Colonic mucosa (tissue), 4 donors: Measurements from ENCODE around the gene BMAL1. TPM values are rescaled to one million over a fixed set of nuclear protein-coding genes. Genes with fewer than 3 reads are reported as not detected.

Experiments used
- DNase-seq: peaks from one replicate; pipeline ENCODE4 v3.0.0-alpha.2; 2020
- H3K27ac ChIP-seq: fragments of 200-600 bp; one replicate; pipeline ENCODE4 v1.8.0; 2021
- H3K27me3 ChIP-seq: fragments of 200-600 bp; one replicate; pipeline ENCODE4 v1.8.0; 2021
- H3K36me3 ChIP-seq: fragments of 200-600 bp; one replicate; pipeline ENCODE4 v1.8.0; 2021
- H3K4me1 ChIP-seq: fragments of 200-600 bp; one replicate; pipeline ENCODE4 v1.8.0; 2021; ENCODE audit warnings: mild to moderate bottlenecking
- H3K4me3 ChIP-seq: fragments of 200-600 bp; one replicate; pipeline ENCODE4 v1.8.0; 2021
- H3K9ac ChIP-seq, 2 donors: one replicate each; pipeline ENCODE4 v1.7.0; 2013; ENCODE audit warnings: control low read depth in 2 of 2, low read depth in 2 of 2, low read length in 2 of 2
- H3K9me3 ChIP-seq: fragments of 200-600 bp; one replicate; pipeline ENCODE4 v1.8.0; 2021
- intact Hi-C: fragments of 100-400 bp; cut with DNase I; formaldehyde crosslinking; loops from one replicate; pipeline ENCODE4 v1.14.1; 2022
- total RNA-seq, 2 donors: library from RNA; stranded (reverse); fragmentation: NEBNext Ultra II Directional in 1 of 2; extraction: Animal tissue kit (Norgen Biotek cat#: 25700) in 1 of 2; gene quantifications; one replicate each; pipeline ENCODE4 v1.2.1, GENCODE V29; 2021
- TF ChIP-seq, protein P1 (sequence below): fragments of 200-600 bp; IDR thresholded peaks from one replicate; pipeline ENCODE4 v1.8.0; 2022; ENCODE audit warnings: antibody characterized with exemption, mild to moderate bottlenecking
- donor health status: healthy.
- donor health status: DM: no; HTN: no; CAD: no.
- donor health status: DM: no; HTN: no; CAD: no.

Gene BMAL1
- total RNA-seq, 2 donors from 2014 or later, result 10.0 to 14.6 TPM

DNA sequence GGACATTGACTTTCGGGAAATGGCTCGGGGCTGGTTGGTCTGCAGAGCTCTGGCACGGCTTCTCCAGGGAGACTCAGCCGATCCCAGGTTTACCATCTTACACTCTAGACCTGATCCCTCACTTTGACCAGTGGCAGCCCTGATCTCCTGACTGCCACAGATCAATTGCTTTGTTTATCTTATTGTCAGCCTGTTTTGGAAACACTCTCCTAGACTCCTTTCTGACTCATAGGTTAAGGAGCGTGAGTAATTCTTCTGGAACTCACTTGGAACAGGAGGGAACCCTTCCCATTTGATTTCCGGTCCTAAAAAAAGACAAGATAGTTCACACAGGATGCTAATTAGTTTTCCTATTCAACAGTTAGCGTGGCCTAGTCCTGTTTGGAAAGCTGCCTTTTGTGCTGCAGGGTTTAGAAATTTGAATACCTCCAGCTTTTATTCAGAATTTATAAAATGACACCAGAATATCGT lies 16.0 kb upstream of the BMAL1 start:
- Histone ChIP-seq H3K4me1 (no peaks in the 10 kb centered on the region), H3K36me3 (no peaks in the 10 kb centered on the region), H3K9me3 (no peaks in the 10 kb centered on the region), H3K9ac (no peak overlapping the region), H3K27ac (no peak overlapping the region), H3K4me3 (no peak overlapping the region), H3K27me3 (no peaks in the 10 kb centered on the region)
- TF ChIP-seq, protein P1, sequence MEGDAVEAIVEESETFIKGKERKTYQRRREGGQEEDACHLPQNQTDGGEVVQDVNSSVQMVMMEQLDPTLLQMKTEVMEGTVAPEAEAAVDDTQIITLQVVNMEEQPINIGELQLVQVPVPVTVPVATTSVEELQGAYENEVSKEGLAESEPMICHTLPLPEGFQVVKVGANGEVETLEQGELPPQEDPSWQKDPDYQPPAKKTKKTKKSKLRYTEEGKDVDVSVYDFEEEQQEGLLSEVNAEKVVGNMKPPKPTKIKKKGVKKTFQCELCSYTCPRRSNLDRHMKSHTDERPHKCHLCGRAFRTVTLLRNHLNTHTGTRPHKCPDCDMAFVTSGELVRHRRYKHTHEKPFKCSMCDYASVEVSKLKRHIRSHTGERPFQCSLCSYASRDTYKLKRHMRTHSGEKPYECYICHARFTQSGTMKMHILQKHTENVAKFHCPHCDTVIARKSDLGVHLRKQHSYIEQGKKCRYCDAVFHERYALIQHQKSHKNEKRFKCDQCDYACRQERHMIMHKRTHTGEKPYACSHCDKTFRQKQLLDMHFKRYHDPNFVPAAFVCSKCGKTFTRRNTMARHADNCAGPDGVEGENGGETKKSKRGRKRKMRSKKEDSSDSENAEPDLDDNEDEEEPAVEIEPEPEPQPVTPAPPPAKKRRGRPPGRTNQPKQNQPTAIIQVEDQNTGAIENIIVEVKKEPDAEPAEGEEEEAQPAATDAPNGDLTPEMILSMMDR, result no peak
- intact Hi-C loops, result no loop called here
- no peak for DNase-seq

DNA sequence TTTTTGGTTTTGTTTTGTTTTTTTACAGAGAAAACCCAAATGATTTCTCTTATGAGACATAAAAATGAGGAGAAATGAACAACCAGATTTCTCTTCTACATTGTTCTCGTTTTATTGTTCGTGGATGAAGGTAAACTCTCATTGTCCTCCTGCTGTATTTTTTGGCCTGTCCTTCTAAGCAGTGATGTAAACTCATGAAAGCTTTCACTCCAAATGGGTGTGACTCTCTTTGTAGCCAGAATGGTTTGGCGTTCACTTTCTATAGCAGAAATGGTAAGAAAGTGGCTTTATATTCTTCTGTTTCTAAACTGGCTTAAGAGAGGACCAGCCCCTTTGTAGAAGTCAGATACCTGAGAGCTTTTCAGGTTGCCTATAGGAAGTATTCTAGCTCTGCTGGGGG lies 15.5 kb upstream of the BMAL1 start:
- TF ChIP-seq, protein P1, result no peak
- H3K9ac ChIP-seq, result no peak overlapping the region
- H3K4me3 ChIP-seq, result no peak overlapping the region
- H3K27ac ChIP-seq, result no peak overlapping the region
- no peaks in the 10 kb centered on the region for H3K9me3 ChIP-seq
- H3K4me1 ChIP-seq, result no peaks in the 10 kb centered on the region
- no peaks in the 10 kb centered on the region for H3K36me3 ChIP-seq
- H3K27me3 ChIP-seq, result no peaks in the 10 kb centered on the region
- DNase-seq, result no peak
- intact Hi-C loops, result no loop called here

DNA sequence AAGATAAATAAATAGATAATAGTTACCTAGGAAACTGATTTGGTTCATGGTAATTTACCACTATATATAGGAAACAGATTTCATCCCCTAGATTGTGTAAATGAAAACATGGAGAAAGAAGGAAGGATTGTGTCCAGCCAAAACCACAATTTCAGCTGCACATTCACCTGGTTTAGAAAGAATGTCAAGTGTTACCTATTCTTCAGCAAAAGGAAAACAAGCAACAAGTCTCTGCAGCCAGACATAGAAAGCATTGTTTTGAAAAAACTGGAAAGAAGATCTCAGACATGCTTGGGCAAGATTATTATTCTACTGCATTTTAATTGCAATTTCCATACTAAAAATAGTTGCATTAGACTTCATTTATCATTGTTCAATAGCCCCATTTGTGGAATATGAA lies 8.8 kb upstream of the BMAL1 start:
- TF ChIP-seq, protein P1, result no peak
- intact Hi-C loops, result no loop called here

DNA sequence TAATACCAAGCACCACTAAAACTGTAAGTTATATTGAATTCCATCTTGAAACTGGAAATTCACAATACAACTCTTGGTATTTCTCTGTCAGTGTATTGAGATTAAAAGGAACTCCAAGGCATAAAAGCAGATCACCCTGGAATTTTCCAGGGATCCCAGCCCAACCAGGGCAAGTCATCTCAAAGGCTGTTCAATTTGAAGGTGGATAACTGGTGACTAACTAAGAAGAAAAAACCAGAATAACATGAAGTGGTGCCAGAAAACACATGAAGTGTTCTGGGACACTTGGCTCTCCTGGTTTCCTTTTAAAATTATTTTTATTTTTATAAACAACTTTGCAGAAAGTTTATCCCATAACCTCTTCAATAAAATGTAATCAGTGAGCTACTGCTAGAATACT lies 7.8 kb upstream of the BMAL1 start:
- Histone ChIP-seq H3K27ac (no peak overlapping the region), H3K9ac (no peak overlapping the region), H3K36me3 (no peaks in the 10 kb centered on the region), H3K9me3 (no peaks in the 10 kb centered on the region), H3K4me1 (no peaks in the 10 kb centered on the region), H3K27me3 (no peaks in the 10 kb centered on the region), H3K4me3 (no peak overlapping the region)
- intact Hi-C loops, result no loop called here
- DNase-seq, result no peak
- TF ChIP-seq, protein P1, result no peak

More for the DNA sequence above, 8.8 kb upstream of the BMAL1 start:
- Histone ChIP-seq H3K27me3 (no peaks in the 10 kb centered on the region), H3K27ac (no peak overlapping the region), H3K9ac (no peak overlapping the region), H3K36me3 (no peaks in the 10 kb centered on the region), H3K4me1 (no peaks in the 10 kb centered on the region), H3K4me3 (no peak overlapping the region), H3K9me3 (no peaks in the 10 kb centered on the region)
- no peak for DNase-seq

DNA sequence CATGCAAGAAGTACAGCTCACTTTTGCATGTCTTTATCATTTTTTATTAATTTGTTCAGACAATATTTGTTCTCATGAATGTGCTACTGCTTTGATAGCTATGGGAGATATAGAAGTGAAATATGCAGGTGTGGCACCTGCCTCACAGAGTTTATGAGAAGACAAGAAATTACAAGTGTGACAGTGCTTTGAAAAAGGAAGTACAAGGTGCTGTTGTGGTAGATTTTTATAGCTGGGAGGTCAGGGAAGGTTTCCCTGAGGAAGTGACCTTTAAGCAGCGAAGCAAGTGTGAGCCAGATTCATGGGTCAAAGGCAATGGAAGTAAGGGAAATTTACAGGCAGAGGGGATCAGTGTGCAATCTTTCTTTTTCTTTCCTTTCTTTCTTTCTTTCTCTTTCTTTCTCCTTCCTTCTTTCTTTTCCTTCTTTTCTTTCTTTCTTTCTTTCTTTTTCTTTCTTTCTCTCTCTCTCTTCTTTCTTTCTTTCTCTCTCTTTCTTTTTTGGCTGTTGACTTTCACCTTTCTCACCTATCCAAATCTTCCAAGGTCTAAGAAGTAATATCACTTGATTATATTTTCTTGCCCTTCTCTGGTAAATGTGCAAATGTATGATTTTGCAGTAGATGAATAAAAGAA lies 6.4 kb upstream of the BMAL1 start:
- Histone ChIP-seq H3K9ac (no peak overlapping the region), H3K4me3 (no peak overlapping the region), H3K9me3 (no peaks in the 10 kb centered on the region), H3K27ac (no peak overlapping the region), H3K27me3 (no peaks in the 10 kb centered on the region), H3K36me3 (no peaks in the 10 kb centered on the region), H3K4me1 (peaks cover 2% of the 10 kb centered on the region)
- intact Hi-C loops, result no loop called here
- TF ChIP-seq, protein P1, result no peak
- peak; percentile 71 for DNase-seq
